ENCODE results near the gene TADA1. TPM values are rescaled to one million over a fixed set of nuclear protein-coding genes. Genes with fewer than 3 reads are reported as not detected.

TADA1 gene
- total RNA-seq, 1 experiment from 2014 or later: 16.6 TPM

GRCh38 chr1:166819974-166820373, 56.1 kb downstream of the TADA1 start:
- Mint-ChIP-seq H3K27ac (no peak overlapping the region), H3K27me3 (ENCODE audit: low read depth) (no peaks in the 10 kb centered on the region; the same call in 1 of the 2 replicates), H3K36me3 (peaks cover 13% of the 10 kb centered on the region), H3K4me1 (no peaks in the 10 kb centered on the region), H3K4me3 (no peak overlapping the region), H3K9me3 (peaks cover 33% of the 10 kb centered on the region)
- TF ChIP-seq SOX15 (CRISPR knock-in tag; IDR thresholded peaks at IDR 0.05): no peak
- TF ChIP-seq CTCF (IDR thresholded peaks at IDR 0.05): no peak
- TF ChIP-seq FOXK1 (CRISPR knock-in tag; IDR thresholded peaks at IDR 0.05): no peak
- ChIA-PET POLR2A (no interaction called here), CTCF (no interaction called here)
- DNase-seq (ENCODE audit: low spot score) (no peak), ATAC-seq (no peak)

- POLR2A ChIA-PET: no interaction called here
- Mint-ChIP-seq H3K36me3 (no peaks in the 10 kb centered on the region), H3K4me1 (no peaks in the 10 kb centered on the region), H3K9me3 (peaks cover 27% of the 10 kb centered on the region), H3K27me3 (ENCODE audit: low read depth) (no peaks in the 10 kb centered on the region; the same call in 1 of the 2 replicates), H3K27ac (no peak overlapping the region), H3K4me3 (no peak overlapping the region)
- no peak for DNase-seq (ENCODE audit: low spot score)
- CTCF ChIA-PET: interaction anchor here (1.8 kb wide), 1 partner anchor 8 kb away, joined by 12 read pairs; no protein-coding TSS in a partner anchor
- no peak for TF ChIP-seq MXD4 (CRISPR knock-in tag; IDR thresholded peaks at IDR 0.05; ENCODE audit: borderline replicate concordance)
- no peak for TF ChIP-seq ZBTB21 (CRISPR knock-in tag; IDR thresholded peaks at IDR 0.05; ENCODE audit: borderline replicate concordance)
- no peak for TF ChIP-seq ZNF416 (CRISPR knock-in tag; IDR thresholded peaks at IDR 0.05)
- TF ChIP-seq CREM (CRISPR knock-in tag; IDR thresholded peaks at IDR 0.05): no peak
- TF ChIP-seq, protein P1, sequence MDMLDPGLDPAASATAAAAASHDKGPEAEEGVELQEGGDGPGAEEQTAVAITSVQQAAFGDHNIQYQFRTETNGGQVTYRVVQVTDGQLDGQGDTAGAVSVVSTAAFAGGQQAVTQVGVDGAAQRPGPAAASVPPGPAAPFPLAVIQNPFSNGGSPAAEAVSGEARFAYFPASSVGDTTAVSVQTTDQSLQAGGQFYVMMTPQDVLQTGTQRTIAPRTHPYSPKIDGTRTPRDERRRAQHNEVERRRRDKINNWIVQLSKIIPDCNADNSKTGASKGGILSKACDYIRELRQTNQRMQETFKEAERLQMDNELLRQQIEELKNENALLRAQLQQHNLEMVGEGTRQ (CRISPR knock-in tag; IDR thresholded peaks at IDR 0.05): no peak
- TF ChIP-seq GABPB1 (CRISPR knock-in tag; IDR thresholded peaks at IDR 0.05): no peak
- TF ChIP-seq ZNF138 (CRISPR knock-in tag; conservative IDR thresholded peaks at IDR 0.05): no peak
- TF ChIP-seq, protein P2, sequence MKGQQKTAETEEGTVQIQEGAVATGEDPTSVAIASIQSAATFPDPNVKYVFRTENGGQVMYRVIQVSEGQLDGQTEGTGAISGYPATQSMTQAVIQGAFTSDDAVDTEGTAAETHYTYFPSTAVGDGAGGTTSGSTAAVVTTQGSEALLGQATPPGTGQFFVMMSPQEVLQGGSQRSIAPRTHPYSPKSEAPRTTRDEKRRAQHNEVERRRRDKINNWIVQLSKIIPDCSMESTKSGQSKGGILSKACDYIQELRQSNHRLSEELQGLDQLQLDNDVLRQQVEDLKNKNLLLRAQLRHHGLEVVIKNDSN (CRISPR knock-in tag; IDR thresholded peaks at IDR 0.05): no peak
- no peak for TF ChIP-seq ESRRA (CRISPR knock-in tag; IDR thresholded peaks at IDR 0.05; ENCODE audit: borderline replicate concordance)
- TF ChIP-seq PRRX2 (CRISPR knock-in tag; IDR thresholded peaks at IDR 0.05): no peak
- TF ChIP-seq, protein P3, sequence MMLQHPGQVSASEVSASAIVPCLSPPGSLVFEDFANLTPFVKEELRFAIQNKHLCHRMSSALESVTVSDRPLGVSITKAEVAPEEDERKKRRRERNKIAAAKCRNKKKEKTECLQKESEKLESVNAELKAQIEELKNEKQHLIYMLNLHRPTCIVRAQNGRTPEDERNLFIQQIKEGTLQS (CRISPR knock-in tag; conservative IDR thresholded peaks at IDR 0.05): no peak
- TF ChIP-seq MYBL2 (CRISPR knock-in tag; IDR thresholded peaks at IDR 0.05): no peak
- TF ChIP-seq, protein P4, sequence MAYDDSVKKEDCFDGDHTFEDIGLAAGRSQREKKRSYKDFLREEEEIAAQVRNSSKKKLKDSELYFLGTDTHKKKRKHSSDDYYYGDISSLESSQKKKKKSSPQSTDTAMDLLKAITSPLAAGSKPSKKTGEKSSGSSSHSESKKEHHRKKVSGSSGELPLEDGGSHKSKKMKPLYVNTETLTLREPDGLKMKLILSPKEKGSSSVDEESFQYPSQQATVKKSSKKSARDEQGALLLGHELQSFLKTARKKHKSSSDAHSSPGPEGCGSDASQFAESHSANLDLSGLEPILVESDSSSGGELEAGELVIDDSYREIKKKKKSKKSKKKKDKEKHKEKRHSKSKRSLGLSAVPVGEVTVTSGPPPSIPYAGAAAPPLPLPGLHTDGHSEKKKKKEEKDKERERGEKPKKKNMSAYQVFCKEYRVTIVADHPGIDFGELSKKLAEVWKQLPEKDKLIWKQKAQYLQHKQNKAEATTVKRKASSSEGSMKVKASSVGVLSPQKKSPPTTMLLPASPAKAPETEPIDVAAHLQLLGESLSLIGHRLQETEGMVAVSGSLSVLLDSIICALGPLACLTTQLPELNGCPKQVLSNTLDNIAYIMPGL (CRISPR knock-in tag; IDR thresholded peaks at IDR 0.05): no peak
- no peak for TF ChIP-seq SOX15 (CRISPR knock-in tag; IDR thresholded peaks at IDR 0.05)
- TF ChIP-seq GRHL2 (CRISPR knock-in tag; IDR thresholded peaks at IDR 0.05; ENCODE audit: insufficient replicate concordance, severe bottlenecking): no peak
- TF ChIP-seq, protein P5, sequence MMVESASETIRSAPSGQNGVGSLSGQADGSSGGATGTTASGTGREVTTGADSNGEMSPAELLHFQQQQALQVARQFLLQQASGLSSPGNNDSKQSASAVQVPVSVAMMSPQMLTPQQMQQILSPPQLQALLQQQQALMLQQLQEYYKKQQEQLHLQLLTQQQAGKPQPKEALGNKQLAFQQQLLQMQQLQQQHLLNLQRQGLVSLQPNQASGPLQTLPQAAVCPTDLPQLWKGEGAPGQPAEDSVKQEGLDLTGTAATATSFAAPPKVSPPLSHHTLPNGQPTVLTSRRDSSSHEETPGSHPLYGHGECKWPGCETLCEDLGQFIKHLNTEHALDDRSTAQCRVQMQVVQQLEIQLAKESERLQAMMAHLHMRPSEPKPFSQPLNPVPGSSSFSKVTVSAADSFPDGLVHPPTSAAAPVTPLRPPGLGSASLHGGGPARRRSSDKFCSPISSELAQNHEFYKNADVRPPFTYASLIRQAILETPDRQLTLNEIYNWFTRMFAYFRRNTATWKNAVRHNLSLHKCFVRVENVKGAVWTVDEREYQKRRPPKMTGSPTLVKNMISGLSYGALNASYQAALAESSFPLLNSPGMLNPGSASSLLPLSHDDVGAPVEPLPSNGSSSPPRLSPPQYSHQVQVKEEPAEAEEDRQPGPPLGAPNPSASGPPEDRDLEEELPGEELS (CRISPR knock-in tag; IDR thresholded peaks at IDR 0.05): no peak
- no peak for TF ChIP-seq JUN (CRISPR knock-in tag; IDR thresholded peaks at IDR 0.05)
- TF ChIP-seq RORB (CRISPR knock-in tag; IDR thresholded peaks at IDR 0.05): no peak
- no peak for TF ChIP-seq ZNF281 (CRISPR knock-in tag; IDR thresholded peaks at IDR 0.05)
- no peak for TF ChIP-seq CTCF (IDR thresholded peaks at IDR 0.05)
- ATAC-seq: no peak
Measured at GRCh38 chr1:166814611-166815010, 61.5 kb downstream of the TADA1 start.
